HUES6 (cell line): Measurements from ENCODE around the gene PA2G4.

Experiments used
- H3K27ac ChIP-seq: 2 replicates; pipeline ENCODE4 v1.7.0; 2013; ENCODE audit warnings: low read depth, mild to moderate bottlenecking, low read length, inconsistent platforms
- H3K27me3 ChIP-seq: 2 replicates; pipeline ENCODE4 v1.6.1; 2013; ENCODE audit warnings: low read length; ENCODE audit not compliant: control insufficient read depth, insufficient read depth
- H3K36me3 ChIP-seq: 2 replicates; pipeline ENCODE4 v1.6.1; 2013; ENCODE audit warnings: low read length; ENCODE audit not compliant: control insufficient read depth, insufficient read depth
- H3K4me1 ChIP-seq: 2 replicates; pipeline ENCODE4 v1.6.1; 2013; ENCODE audit warnings: low read length; ENCODE audit not compliant: control insufficient read depth, insufficient read depth
- H3K4me3 ChIP-seq: 2 replicates; pipeline ENCODE4 v1.5.1; 2013; ENCODE audit warnings: low read depth, low read length
- H3K9ac ChIP-seq: one replicate; pipeline ENCODE4 v1.6.1; 2013; ENCODE audit warnings: mild to moderate bottlenecking, low read length
- H3K9me3 ChIP-seq: 2 replicates; pipeline ENCODE4 v1.6.1; 2013; ENCODE audit warnings: low read depth, low read length; ENCODE audit not compliant: control insufficient read depth, insufficient read depth

The PA2G4 gene

DNA sequence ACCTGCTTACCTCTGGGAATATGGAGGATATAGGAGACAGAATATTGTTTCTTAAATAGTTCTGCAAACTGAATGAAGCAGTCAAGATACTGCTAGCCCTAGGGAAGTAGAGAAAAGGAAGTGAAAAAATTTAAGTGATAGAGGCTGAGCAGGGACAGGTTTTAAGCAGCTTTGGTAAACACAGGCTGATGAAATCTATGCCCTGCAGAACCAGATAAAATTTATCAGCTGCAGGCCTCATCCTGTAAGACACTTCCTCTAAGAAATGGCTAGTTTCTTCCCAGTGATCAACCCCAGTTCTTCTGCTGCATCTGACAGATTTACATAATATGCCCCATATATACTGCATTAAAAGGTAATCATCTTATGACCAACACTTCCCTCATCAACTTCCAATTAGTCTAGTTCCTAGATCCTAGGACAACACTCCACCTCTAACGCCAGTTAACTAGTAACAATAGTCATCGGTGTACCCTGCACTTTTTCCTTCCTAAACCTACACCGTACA, 22.4 kb downstream of the PA2G4 start:
- Histone ChIP-seq H3K4me3 (peak overlapping the region; percentile 62), H3K4me1 (peaks cover 18% of the 10 kb centered on the region), H3K27me3 (no peaks in the 10 kb centered on the region), H3K9me3 (no peaks in the 10 kb centered on the region), H3K36me3 (peaks cover 19% of the 10 kb centered on the region), H3K27ac (no peak overlapping the region), H3K9ac (no peak overlapping the region)

DNA sequence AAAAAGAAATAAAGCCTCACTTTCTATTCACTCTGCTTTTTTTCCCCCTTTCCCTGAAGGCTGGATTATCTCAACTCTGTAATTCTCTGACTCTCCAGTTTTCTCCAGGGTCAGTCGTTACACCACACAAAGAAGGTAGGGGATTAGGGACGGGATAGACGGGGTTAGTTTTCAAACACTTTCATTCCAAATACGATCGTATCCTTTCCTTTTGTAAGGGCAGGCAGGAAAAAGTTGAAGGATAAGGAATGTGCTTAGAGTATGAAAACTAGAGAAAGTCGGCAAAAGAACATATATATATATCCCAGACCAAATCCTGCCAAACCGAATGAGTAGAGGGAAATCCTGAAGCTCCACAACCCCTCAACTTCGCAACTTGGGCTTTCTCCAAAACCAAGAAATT, 23.1 kb downstream of the PA2G4 start:
- peak overlapping the region; percentile 57 for H3K9ac ChIP-seq
- H3K27me3 ChIP-seq = no peaks in the 10 kb centered on the region
- H3K27ac ChIP-seq = 0 out of 2 replicates have a peak overlapping the region, but pooled peaks have one; percentile 22
- peak overlapping the region; percentile 62 for H3K4me3 ChIP-seq
- peaks cover 18% of the 10 kb centered on the region for H3K4me1 ChIP-seq
- H3K36me3 ChIP-seq = peaks cover 25% of the 10 kb centered on the region
- H3K9me3 ChIP-seq = no peaks in the 10 kb centered on the region

DNA sequence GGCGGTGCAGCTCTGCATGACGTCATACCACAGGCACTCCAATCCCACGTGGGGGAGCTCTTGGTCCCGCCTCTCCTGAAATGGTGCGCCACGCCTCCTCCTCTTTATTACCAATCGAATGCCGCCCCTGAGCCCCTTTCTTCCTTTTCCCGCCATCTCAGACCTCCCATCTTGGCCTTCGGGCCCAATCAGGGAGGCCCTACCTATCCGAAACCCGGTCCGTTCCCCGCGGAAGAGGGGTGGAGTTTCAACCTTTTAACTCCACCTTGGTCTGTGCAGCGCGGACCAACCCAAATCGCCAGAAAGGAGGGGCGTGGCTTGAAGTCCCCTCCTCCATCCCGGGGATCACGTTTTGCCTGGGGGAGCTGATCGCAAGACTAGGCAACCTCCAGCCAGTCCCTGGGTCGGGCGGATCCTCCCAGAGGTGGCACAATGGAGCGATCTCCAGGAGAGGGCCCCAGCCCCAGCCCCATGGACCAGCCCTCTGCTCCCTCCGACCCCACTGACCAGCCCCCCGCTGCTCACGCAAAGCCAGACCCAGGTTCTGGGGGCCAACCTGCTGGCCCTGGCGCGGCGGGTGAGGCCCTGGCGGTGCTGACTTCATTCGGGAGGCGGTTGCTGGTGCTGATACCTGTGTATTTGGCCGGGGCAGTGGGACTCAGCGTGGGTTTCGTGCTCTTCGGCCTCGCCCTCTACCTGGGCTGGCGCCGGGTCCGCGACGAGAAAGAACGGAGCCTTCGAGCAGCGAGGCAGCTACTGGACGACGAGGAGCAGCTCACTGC, 23.7 kb downstream of the PA2G4 start, which contains the start of gene ESYT1:
Gene ESYT1, plus strand, starts transcription at position 380 of the 782 bp plus-strand sequence. Its CDS starts 53 bp downstream, at position 433.
- Histone ChIP-seq H3K27me3 (no peaks in the 10 kb centered on the region), H3K4me1 (peaks cover 18% of the 10 kb centered on the region)

DNA sequence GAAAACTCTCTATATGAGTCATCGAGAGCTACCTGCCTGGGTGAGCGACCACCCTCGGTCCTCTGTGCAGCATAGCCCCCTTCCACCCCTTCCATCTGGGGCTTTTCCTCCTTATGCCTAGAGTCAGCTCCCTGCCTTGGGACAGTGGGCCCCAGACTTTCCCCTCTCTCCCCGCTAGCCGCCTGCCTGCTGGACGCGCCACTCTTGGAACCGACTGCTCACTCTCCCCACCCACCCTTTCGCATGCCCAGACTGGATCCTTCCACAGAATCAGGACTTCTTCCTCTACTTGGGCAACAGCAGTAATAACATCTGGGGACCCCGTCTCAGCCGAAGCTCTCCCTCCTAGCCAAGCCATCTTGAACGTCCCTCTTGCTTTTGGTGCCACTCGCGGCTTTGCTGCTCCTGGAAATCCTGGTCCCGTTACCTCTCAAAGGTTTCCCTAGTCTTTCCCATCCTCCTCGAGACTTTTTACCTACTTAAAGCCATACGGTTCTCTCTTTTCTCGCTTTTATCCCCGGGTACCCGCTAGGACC, 24.4 kb downstream of the PA2G4 start:
- Histone ChIP-seq H3K9ac (peak overlapping the region; percentile 92), H3K4me3 (peak overlapping the region; percentile 98), H3K27ac (peak overlapping the region; percentile 91), H3K4me1 (peaks cover 18% of the 10 kb centered on the region), H3K9me3 (no peaks in the 10 kb centered on the region), H3K36me3 (peaks cover 34% of the 10 kb centered on the region), H3K27me3 (no peaks in the 10 kb centered on the region)

More for the DNA sequence above, 23.7 kb downstream of the PA2G4 start, which contains the start of gene ESYT1:
- Histone ChIP-seq H3K9ac (peak within 1 kb of the TSS; percentile 92), H3K4me3 (peak within 1 kb of the TSS; percentile 98), H3K9me3 (no peaks in the 10 kb centered on the region), H3K36me3 (peaks cover 28% of the 10 kb centered on the region), H3K27ac (peak within 1 kb of the TSS; percentile 91)

DNA sequence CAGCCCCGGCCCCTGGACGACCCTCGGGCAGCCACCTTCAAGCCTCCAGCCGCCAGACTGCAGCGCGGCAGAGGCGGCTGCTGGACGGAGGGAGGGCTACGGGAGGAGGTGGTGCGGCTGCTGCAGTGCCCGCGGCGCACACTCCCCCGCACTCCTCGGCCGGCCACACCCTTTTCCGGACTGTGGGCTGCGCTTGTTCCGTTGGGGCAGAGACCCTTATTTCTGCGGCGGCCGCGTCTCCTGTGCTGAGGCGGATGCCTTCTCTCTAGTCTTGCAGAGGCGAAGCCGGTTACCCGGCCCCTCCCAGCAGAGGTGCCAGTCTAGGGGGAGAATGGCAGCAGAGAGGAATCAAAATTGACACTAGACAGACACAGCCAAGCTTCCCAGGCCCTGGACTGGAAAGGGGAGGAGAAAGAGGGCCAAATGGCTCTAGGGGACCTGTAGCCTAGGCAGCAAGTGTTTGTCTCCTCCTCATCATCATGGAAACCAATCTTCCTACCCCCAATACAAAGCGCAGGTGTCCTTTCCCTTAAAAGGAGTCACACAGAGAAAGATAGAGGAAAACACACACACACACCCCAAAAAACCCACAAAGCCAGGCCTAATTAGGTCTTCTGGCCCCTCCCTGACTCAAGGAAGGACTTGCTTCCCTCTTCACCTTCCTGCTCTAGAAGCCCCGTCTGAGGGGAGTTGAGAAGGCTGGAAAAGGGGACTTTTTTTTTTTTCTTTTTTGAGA, 25.0 kb downstream of the PA2G4 start:
- peak overlapping the region; percentile 98 for H3K4me3 ChIP-seq
- H3K27me3 ChIP-seq = no peaks in the 10 kb centered on the region
- no peaks in the 10 kb centered on the region for H3K9me3 ChIP-seq
- peak overlapping the region; percentile 92 for H3K9ac ChIP-seq
- peaks cover 41% of the 10 kb centered on the region for H3K36me3 ChIP-seq
- H3K4me1 ChIP-seq = peaks cover 18% of the 10 kb centered on the region
- no peak overlapping the region for H3K27ac ChIP-seq

DNA sequence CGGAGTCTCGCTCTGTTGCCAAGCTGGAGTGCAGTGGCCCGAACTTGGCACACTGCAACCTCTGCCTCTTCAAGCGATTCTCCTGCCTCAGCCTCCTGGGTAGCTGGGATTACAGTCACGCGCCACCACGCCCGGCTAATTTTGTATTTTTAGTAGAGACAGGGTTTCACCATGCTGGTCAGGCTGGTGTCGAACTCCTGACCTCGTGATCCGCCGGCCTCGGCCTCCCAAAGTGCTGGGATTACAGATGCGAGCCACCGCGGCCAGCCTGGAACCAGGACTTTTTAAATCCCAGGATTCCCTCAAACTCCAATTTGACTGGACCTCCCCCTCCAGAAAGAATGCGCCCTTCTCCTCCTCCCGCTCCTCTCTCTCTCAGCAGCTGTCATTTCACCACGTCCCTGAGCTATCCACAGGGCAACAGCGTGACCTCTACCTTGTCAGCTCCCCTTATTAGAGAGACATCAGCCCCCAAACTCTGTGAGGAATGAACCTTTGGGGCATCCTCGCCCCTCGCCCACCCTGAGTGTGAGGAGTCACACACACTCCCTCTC, 25.7 kb downstream of the PA2G4 start:
- Histone ChIP-seq H3K9ac (no peak overlapping the region), H3K4me3 (peak overlapping the region; percentile 98), H3K27ac (no peak overlapping the region), H3K27me3 (no peaks in the 10 kb centered on the region), H3K4me1 (peaks cover 18% of the 10 kb centered on the region), H3K9me3 (no peaks in the 10 kb centered on the region), H3K36me3 (peaks cover 47% of the 10 kb centered on the region)

DNA sequence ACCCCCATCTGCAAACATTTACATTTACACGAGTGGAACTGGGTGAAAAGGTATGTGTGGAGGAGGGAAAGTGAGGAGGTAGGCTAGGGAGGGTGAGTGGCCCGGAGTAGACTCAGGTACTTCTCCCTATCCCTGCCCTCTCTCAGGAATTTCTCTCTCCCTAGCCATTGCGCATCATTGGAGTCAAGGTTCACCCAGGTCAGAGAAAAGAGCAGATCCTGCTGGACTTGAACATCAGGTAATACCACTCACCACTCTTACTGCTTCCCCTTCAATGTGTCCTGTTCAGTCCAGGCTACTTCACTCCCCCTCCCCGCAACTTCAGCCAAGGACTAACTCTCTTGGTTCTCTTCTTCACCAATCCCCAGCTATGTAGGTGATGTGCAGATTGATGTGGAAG, 26.5 kb downstream of the PA2G4 start:
- H3K9me3 ChIP-seq = no peaks in the 10 kb centered on the region
- H3K4me3 ChIP-seq = no peak overlapping the region
- peaks cover 18% of the 10 kb centered on the region for H3K4me1 ChIP-seq
- no peaks in the 10 kb centered on the region for H3K27me3 ChIP-seq
- H3K27ac ChIP-seq = no peak overlapping the region
- H3K36me3 ChIP-seq = peaks cover 50% of the 10 kb centered on the region
- H3K9ac ChIP-seq = no peak overlapping the region

DNA sequence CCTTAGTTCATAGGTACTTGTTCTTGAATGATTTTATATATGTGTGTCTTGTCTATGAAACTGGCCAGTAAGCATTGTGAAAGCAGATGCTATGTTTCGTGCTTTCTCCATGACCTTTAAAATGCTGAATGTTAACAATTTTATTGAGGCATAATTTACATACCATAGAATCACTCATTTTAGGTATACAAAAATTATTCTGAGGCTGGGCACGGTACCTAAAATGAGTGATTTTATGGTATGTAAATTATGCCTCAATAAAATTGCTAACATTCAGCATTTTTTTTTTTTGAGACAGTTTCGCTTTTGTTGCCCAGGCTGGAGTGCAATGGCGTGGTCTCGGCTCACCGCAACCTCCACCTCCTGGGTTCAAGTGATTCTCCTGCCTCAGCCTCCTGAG, 30.5 kb downstream of the PA2G4 start:
- Histone ChIP-seq H3K4me1 (no peaks in the 10 kb centered on the region), H3K9ac (no peak overlapping the region), H3K4me3 (no peak overlapping the region), H3K36me3 (peaks cover 88% of the 10 kb centered on the region), H3K27me3 (no peaks in the 10 kb centered on the region), H3K27ac (no peak overlapping the region), H3K9me3 (no peaks in the 10 kb centered on the region)

DNA sequence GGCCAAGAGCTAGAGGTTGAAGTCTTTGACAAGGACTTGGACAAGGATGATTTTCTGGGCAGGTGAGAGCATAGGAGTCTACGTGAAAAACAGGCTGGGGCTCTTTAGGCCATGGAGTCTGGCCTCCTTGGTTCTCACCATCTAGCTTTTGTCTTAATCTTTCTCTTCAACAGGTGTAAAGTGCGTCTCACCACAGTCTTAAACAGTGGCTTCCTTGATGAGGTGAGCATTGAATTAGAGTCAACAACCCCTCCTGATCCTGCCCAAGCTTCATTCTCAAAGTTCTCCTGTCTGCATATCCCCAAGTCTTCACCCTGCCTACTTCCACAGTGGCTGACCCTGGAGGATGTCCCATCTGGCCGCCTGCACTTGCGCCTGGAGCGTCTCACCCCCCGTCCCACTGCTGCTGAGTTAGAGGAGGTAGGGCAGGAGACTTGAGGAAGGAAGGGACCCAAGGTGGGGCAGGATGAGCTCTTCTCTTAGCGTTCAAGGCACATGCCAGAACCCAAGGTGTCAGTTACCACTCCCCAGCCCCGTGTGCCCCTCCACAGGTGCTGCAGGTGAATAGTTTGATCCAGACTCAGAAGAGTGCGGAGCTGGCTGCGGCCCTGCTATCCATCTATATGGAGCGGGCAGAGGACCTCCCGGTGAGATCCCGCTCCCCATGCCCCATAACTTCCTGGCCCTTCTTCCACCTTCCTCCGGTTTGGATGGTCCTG, 33.7 kb downstream of the PA2G4 start:
- Histone ChIP-seq H3K27ac (no peak overlapping the region), H3K4me3 (no peak overlapping the region), H3K4me1 (no peaks in the 10 kb centered on the region), H3K36me3 (peaks cover 86% of the 10 kb centered on the region), H3K9ac (no peak overlapping the region), H3K27me3 (no peaks in the 10 kb centered on the region), H3K9me3 (no peaks in the 10 kb centered on the region)

DNA sequence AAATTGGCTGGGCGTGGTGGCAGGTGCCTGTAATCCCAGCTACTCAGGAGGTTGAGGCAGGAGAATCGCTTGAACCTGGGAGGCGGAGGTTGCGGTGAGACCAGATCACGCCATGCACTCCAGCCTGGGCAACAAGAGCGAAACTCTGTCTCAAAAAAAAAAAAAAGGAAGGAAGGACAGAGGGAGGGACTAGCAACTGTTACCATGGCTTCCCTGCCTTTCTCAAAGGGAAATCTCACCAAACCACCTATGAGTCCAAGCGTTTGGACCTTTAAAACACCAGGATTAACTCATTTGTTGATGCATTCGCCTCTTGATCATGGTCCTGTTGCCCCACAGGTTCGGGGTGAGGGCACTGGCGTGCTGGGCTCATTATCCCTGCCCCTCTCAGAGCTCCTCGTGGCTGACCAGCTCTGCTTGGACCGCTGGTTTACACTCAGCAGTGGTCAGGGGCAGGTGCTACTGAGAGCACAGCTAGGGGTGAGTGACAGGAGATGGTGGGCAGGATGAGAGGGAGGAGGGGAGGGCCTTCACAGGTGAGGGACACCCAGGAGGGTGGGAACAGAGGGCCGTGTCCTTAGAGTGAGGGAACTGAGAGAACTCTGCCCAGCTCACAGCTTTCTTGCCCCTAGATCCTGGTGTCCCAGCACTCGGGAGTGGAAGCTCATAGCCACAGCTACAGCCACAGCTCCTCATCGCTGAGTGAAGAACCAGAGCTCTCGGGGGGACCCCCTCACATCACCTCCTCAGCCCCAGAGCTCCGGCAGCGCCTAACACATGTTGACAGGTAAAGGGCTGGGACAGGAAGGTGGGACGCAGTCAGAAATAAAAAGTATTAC, 37.8 kb downstream of the PA2G4 start:
- H3K9me3 ChIP-seq = no peaks in the 10 kb centered on the region
- H3K27ac ChIP-seq = no peak overlapping the region
- H3K27me3 ChIP-seq = no peaks in the 10 kb centered on the region
- H3K36me3 ChIP-seq = peaks cover 75% of the 10 kb centered on the region
- no peak overlapping the region for H3K9ac ChIP-seq
- H3K4me3 ChIP-seq = no peak overlapping the region
- no peaks in the 10 kb centered on the region for H3K4me1 ChIP-seq
